ENCODE data around the gene ARPC4. TPM values are rescaled to one million over a fixed set of nuclear protein-coding genes. Genes with fewer than 3 reads are reported as not detected.

The ARPC4 gene
- total RNA-seq, 1 donor from 2014 or later = 148 TPM

DNA sequence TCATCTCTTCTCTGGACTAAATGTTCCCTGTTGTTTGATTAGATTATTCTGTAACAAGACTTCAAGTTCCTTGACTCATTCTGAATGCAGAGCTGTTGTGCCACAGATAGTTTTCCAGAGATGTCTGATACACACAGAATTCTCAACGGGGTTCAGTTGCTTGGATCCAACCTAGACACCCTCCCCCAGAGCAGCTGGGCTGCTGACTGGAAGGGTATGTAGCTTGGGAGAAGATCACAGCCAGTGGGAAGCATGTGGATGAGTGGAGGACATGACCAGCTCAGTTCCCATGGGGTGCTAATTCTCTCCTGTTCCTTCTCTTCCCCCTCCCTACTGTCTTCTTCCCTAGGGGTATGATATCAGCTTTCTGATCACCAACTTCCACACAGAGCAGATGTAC is 10.6 kb downstream of the ARPC4 start:
- Histone ChIP-seq H3K4me3 (no peak overlapping the region), H3K27ac (no peak overlapping the region), H3K36me3 (peaks cover 89% of the 10 kb centered on the region), H3K9me3 (no peaks in the 10 kb centered on the region), H3K27me3 (no peaks in the 10 kb centered on the region), H3K4me1 (no peaks in the 10 kb centered on the region)
- TF ChIP-seq, protein P1, sequence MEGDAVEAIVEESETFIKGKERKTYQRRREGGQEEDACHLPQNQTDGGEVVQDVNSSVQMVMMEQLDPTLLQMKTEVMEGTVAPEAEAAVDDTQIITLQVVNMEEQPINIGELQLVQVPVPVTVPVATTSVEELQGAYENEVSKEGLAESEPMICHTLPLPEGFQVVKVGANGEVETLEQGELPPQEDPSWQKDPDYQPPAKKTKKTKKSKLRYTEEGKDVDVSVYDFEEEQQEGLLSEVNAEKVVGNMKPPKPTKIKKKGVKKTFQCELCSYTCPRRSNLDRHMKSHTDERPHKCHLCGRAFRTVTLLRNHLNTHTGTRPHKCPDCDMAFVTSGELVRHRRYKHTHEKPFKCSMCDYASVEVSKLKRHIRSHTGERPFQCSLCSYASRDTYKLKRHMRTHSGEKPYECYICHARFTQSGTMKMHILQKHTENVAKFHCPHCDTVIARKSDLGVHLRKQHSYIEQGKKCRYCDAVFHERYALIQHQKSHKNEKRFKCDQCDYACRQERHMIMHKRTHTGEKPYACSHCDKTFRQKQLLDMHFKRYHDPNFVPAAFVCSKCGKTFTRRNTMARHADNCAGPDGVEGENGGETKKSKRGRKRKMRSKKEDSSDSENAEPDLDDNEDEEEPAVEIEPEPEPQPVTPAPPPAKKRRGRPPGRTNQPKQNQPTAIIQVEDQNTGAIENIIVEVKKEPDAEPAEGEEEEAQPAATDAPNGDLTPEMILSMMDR (IDR thresholded peaks at IDR 0.05) = no peak
- ATAC-seq (no peak), DNase-seq (no peak)
- intact Hi-C loops (cut with DNase I) = no loop called here

DNA sequence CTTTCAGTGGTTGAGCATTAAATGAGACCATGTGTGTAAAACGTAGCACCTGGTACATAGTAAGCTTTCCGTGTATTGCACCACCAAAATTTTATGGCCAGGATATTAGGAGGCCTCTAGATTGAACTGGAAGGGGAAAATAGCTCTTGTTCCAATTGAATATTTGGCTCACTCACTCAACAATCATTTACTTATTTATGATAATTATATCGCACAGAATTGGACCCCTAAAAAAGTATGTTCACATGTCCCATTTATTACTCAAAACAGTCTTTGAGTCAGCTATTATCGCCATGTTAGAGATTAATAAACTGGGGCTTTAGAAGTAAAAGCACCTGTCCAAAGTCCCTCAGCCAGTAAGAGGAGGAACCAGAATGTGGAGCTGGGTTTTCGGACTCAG is 12.1 kb downstream of the ARPC4 start:
- Histone ChIP-seq H3K27ac (no peak overlapping the region), H3K4me3 (no peak overlapping the region), H3K36me3 (peaks cover 74% of the 10 kb centered on the region), H3K27me3 (no peaks in the 10 kb centered on the region), H3K9me3 (no peaks in the 10 kb centered on the region), H3K4me1 (peaks cover 6% of the 10 kb centered on the region)
- TF ChIP-seq, protein P1 (IDR thresholded peaks at IDR 0.05) = no peak
- intact Hi-C loops (cut with DNase I) = no loop called here
- ATAC-seq (no peak), DNase-seq (no peak)

DNA sequence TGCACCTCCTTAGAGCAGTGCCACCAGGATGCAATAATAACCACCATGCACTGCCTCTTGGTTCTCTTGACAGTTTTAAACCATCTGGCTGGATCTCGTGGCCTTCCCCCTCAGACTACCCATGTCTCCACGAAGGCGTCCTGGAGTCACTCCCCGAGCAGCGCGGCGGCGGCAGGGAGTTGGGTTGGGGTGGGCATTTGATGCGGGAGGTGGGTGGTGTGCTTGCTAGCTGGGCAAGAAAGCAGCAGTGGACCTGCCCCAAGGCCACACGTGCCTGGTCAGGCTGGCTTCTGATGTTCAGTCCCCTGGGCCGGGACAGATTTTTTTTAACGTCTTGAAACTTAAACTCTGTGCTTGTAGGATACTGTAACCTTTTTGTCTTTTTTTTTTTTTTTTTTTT is 13.3 kb downstream of the ARPC4 start:
- Histone ChIP-seq H3K36me3 (peaks cover 62% of the 10 kb centered on the region), H3K27me3 (no peaks in the 10 kb centered on the region)
- DNase-seq = no peak

DNA sequence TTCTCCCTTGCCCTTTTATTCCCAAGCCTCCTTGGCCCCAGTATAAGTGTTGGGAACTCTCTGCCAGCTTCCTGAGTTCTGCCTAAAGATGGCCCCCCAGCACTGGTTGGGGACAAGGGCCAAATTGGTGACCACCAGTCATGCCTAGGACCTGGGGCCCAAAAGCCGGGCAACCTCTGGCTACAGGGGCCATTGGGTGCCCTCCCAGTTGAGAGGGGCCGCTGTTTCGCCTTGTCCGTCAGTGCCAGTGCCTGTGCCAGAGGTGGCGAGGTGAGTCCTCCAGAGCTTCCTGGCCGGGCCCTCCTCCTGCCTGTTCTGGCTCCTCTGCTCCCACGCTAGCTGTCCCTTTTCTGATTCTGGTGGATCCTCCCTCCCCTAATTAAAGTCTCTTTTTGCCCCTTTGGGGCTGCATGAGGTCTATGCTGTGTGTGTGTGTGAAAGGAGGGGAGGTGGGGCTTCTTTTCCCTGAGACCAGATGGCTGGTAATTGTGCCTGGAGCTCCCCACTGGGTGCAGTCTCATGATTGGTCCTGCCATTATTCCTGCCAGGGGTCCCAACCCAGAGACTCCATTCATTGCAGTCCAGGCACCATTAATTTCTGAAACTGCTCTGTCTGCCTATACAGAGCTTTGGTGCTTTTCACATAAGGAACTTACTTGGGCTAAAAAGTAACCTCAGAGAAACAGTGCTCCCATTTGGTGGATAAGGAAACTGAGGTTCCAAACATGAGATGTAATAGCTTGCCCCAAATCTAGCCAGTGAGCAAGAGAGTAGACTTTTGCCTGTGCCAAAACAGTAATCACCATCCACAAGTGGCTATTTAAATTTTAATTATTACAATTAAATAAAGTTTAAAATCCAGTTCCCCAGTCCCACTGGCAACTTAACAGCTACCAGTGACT is 14.1 kb downstream of the ARPC4 start:
- intact Hi-C loops (cut with DNase I) = no loop called here
- DNase-seq (no peak), ATAC-seq (no peak)
- Histone ChIP-seq H3K27ac (no peak overlapping the region), H3K4me1 (peaks cover 13% of the 10 kb centered on the region), H3K27me3 (no peaks in the 10 kb centered on the region), H3K36me3 (peaks cover 54% of the 10 kb centered on the region), H3K4me3 (no peak overlapping the region), H3K9me3 (no peaks in the 10 kb centered on the region)
- TF ChIP-seq, protein P1 (IDR thresholded peaks at IDR 0.05) = no peak

More for the DNA sequence above, 13.3 kb downstream of the ARPC4 start:
- intact Hi-C loops (cut with DNase I) = no loop called here
- H3K4me1 ChIP-seq = peaks cover 13% of the 10 kb centered on the region
- H3K9me3 ChIP-seq = no peaks in the 10 kb centered on the region
- H3K4me3 ChIP-seq = no peak overlapping the region
- no peak for ATAC-seq
- no peak overlapping the region for H3K27ac ChIP-seq
- TF ChIP-seq, protein P1 (IDR thresholded peaks at IDR 0.05) = no peak

DNA sequence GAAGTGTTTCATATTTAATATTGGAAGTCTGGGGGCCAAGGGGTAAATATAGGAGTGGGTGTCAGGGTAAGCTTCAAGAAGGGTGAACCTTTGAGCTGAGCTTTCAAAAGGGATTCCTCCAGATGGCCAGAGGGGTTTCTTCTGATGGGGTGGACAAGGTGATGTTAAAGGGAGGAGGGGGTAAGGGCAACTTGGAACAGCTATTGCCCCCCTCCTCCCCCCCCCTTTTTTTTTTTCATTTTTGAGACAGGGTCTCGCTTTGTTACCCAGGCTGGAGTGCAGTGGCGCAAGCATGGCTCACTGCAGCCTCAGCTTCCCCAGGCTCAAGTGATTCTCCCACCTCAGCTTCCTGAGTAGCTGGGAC is 15.1 kb downstream of the ARPC4 start:
- no peaks in the 10 kb centered on the region for H3K27me3 ChIP-seq
- H3K4me1 ChIP-seq = peaks cover 13% of the 10 kb centered on the region
- no peak overlapping the region for H3K4me3 ChIP-seq
- ATAC-seq (no peak), DNase-seq (no peak)
- H3K36me3 ChIP-seq = peaks cover 46% of the 10 kb centered on the region
- intact Hi-C loops (cut with DNase I) = no loop called here
- no peaks in the 10 kb centered on the region for H3K9me3 ChIP-seq
- TF ChIP-seq, protein P1 (IDR thresholded peaks at IDR 0.05) = no peak
- no peak overlapping the region for H3K27ac ChIP-seq

Measured in upper lobe of right lung (tissue), 1 donor.